WTC11 (cell line): ENCODE results near the gene MAPKAP1. TPM values are rescaled to one million over a fixed set of nuclear protein-coding genes. Genes with fewer than 3 reads are reported as not detected.
A peak's percentile ranks its signal among the peaks of the same experiment; 100 is the strongest.

Experiments used
- ATAC-seq: fragments of 200-7000 bp; cut with Tn5 transposase; 2 replicates; pipeline ENCODE4 v1.10.0; 2021; ENCODE audit warnings: mild to moderate bottlenecking, moderate library complexity
- CTCF ChIA-PET: fragments of 300-600 bp; sonication (Branson Sonifier 250); formaldehyde crosslinking; loops from one replicate; lab custom pipeline; 2021; ENCODE audit warnings: antibody characterized with exemption; lab: Charles Lee
- POLR2A ChIA-PET: fragments of 350-600 bp; sonication (Branson Sonifier 250); formaldehyde crosslinking; loops from one replicate; lab custom pipeline; 2021; ENCODE audit warnings: antibody characterized with exemption; lab: Charles Lee
- DNase-seq: peaks from one replicate; pipeline ENCODE4 v3.0.0; 2021; ENCODE audit warnings: low spot score
- H3K27ac Mint-ChIP-seq: 2 replicates; pipeline ENCODE4 v1.8.0; 2021; ENCODE audit warnings: mixed read lengths
- H3K27me3 Mint-ChIP-seq: 2 replicates; pipeline ENCODE4 v1.8.0; 2021; ENCODE audit warnings: low read depth, mild to moderate bottlenecking, moderate library complexity, mixed read lengths
- H3K36me3 Mint-ChIP-seq: 2 replicates; pipeline ENCODE4 v1.8.0; 2021; ENCODE audit warnings: mixed read lengths
- H3K4me1 Mint-ChIP-seq: 2 replicates; pipeline ENCODE4 v1.8.0; 2022; ENCODE audit warnings: mixed read lengths
- H3K4me3 Mint-ChIP-seq: 2 replicates; pipeline ENCODE4 v1.8.0; 2021; ENCODE audit warnings: mild to moderate bottlenecking, moderate library complexity, mixed read lengths
- H3K9me3 Mint-ChIP-seq: 2 replicates; pipeline ENCODE4 v1.8.0; 2021; ENCODE audit warnings: mixed read lengths
- CBFB ChIP-seq: sonication (generic); formaldehyde crosslinking; IDR thresholded peaks from 2 replicates; pipeline ENCODE4 v1.8.1; 2022; ENCODE audit warnings: mild to moderate bottlenecking, low read depth, missing genetic modification reagents
- NFYB ChIP-seq: sonication (generic); formaldehyde crosslinking; conservative IDR thresholded peaks from 2 replicates; pipeline ENCODE4 v1.8.0; 2022; ENCODE audit warnings: low read depth, missing genetic modification reagents
- NR2C2 ChIP-seq: sonication (generic); formaldehyde crosslinking; IDR thresholded peaks from 2 replicates; pipeline ENCODE4 v1.8.0; 2022; ENCODE audit warnings: mild to moderate bottlenecking, missing genetic modification reagents
- SMAD3 ChIP-seq: sonication (generic); formaldehyde crosslinking; IDR thresholded peaks from 2 replicates; pipeline ENCODE4 v1.8.0; 2022; ENCODE audit warnings: missing genetic modification reagents, mild to moderate bottlenecking, borderline replicate concordance
- TCF7 ChIP-seq: sonication (generic); formaldehyde crosslinking; IDR thresholded peaks from 2 replicates; pipeline ENCODE4 v1.8.0; 2022; ENCODE audit warnings: mild to moderate bottlenecking, low read depth, missing genetic modification reagents, moderate library complexity
- total RNA-seq: library from RNA; stranded (reverse); gene quantifications from 3 replicates; pipeline ENCODE4 v1.2.3, GENCODE V29; 2021
- TF ChIP-seq, protein P1 (sequence below): sonication (generic); formaldehyde crosslinking; IDR thresholded peaks from 2 replicates; pipeline ENCODE4 v1.8.0; 2023; ENCODE audit warnings: mild to moderate bottlenecking, missing genetic modification reagents
- TF ChIP-seq, protein P2 (sequence below): fragments of 250-450 bp; sonication (Bioruptor Pico); IDR thresholded peaks from 2 replicates; pipeline ENCODE4 v1.9.0; 2021; ENCODE audit warnings: mild to moderate bottlenecking
- TF ChIP-seq, protein P3 (sequence below): sonication (generic); formaldehyde crosslinking; IDR thresholded peaks from 2 replicates; pipeline ENCODE4 v1.8.0; 2023; ENCODE audit warnings: missing genetic modification reagents, mild to moderate bottlenecking, borderline replicate concordance
- TF ChIP-seq, protein P4 (sequence below): sonication (generic); formaldehyde crosslinking; IDR thresholded peaks from 2 replicates; pipeline ENCODE4 v1.8.1; 2023; ENCODE audit warnings: mild to moderate bottlenecking, missing genetic modification reagents
- TF ChIP-seq, protein P5 (sequence below): sonication (generic); formaldehyde crosslinking; IDR thresholded peaks from 2 replicates; pipeline ENCODE4 v1.8.1; 2022; ENCODE audit warnings: mild to moderate bottlenecking, moderate library complexity, missing genetic modification reagents
- TF ChIP-seq, protein P6 (sequence below): sonication (generic); formaldehyde crosslinking; IDR thresholded peaks from 2 replicates; pipeline ENCODE4 v1.8.0; 2022; ENCODE audit warnings: mild to moderate bottlenecking, missing genetic modification reagents
- TF ChIP-seq, protein P7 (sequence below): sonication (generic); formaldehyde crosslinking; IDR thresholded peaks from 2 replicates; pipeline ENCODE4 v1.8.0; 2022; ENCODE audit warnings: mild to moderate bottlenecking, missing genetic modification reagents

MAPKAP1 gene
- total RNA-seq, 1 experiment from 2014 or later: 111 TPM

DNA sequence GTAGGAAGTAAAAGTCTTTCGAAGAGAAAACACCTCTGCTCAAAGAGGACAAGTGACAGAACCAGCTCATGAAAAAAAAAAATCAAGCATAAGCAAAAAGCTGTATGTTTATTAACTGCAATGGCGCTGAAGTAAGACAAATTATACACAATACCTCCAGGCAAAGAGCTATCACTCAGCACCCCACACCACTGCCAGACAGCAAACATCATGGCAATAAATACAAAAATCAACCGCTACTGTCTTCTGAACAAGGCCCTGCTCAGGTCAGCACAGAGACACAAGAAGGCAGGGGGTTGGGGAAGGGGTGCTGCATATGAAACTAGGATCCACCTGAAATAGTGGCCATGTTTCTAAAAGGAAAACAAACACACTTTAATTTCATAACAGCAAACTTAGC, 50.4 kb downstream of the MAPKAP1 start (continued):
- TF ChIP-seq, protein P1, sequence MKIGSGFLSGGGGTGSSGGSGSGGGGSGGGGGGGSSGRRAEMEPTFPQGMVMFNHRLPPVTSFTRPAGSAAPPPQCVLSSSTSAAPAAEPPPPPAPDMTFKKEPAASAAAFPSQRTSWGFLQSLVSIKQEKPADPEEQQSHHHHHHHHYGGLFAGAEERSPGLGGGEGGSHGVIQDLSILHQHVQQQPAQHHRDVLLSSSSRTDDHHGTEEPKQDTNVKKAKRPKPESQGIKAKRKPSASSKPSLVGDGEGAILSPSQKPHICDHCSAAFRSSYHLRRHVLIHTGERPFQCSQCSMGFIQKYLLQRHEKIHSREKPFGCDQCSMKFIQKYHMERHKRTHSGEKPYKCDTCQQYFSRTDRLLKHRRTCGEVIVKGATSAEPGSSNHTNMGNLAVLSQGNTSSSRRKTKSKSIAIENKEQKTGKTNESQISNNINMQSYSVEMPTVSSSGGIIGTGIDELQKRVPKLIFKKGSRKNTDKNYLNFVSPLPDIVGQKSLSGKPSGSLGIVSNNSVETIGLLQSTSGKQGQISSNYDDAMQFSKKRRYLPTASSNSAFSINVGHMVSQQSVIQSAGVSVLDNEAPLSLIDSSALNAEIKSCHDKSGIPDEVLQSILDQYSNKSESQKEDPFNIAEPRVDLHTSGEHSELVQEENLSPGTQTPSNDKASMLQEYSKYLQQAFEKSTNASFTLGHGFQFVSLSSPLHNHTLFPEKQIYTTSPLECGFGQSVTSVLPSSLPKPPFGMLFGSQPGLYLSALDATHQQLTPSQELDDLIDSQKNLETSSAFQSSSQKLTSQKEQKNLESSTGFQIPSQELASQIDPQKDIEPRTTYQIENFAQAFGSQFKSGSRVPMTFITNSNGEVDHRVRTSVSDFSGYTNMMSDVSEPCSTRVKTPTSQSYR (CRISPR knock-in tag): no peak
- TF ChIP-seq NR2C2: no peak
- no peak for TF ChIP-seq SMAD3 (CRISPR knock-in tag)
- TF ChIP-seq, protein P2, sequence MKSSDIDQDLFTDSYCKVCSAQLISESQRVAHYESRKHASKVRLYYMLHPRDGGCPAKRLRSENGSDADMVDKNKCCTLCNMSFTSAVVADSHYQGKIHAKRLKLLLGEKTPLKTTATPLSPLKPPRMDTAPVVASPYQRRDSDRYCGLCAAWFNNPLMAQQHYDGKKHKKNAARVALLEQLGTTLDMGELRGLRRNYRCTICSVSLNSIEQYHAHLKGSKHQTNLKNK (CRISPR knock-in tag): no peak
- TF ChIP-seq TCF7 (CRISPR knock-in tag): no peak
- TF ChIP-seq, protein P3, sequence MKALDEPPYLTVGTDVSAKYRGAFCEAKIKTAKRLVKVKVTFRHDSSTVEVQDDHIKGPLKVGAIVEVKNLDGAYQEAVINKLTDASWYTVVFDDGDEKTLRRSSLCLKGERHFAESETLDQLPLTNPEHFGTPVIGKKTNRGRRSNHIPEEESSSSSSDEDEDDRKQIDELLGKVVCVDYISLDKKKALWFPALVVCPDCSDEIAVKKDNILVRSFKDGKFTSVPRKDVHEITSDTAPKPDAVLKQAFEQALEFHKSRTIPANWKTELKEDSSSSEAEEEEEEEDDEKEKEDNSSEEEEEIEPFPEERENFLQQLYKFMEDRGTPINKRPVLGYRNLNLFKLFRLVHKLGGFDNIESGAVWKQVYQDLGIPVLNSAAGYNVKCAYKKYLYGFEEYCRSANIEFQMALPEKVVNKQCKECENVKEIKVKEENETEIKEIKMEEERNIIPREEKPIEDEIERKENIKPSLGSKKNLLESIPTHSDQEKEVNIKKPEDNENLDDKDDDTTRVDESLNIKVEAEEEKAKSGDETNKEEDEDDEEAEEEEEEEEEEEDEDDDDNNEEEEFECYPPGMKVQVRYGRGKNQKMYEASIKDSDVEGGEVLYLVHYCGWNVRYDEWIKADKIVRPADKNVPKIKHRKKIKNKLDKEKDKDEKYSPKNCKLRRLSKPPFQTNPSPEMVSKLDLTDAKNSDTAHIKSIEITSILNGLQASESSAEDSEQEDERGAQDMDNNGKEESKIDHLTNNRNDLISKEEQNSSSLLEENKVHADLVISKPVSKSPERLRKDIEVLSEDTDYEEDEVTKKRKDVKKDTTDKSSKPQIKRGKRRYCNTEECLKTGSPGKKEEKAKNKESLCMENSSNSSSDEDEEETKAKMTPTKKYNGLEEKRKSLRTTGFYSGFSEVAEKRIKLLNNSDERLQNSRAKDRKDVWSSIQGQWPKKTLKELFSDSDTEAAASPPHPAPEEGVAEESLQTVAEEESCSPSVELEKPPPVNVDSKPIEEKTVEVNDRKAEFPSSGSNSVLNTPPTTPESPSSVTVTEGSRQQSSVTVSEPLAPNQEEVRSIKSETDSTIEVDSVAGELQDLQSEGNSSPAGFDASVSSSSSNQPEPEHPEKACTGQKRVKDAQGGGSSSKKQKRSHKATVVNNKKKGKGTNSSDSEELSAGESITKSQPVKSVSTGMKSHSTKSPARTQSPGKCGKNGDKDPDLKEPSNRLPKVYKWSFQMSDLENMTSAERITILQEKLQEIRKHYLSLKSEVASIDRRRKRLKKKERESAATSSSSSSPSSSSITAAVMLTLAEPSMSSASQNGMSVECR (CRISPR knock-in tag): no peak
- TF ChIP-seq, protein P4, sequence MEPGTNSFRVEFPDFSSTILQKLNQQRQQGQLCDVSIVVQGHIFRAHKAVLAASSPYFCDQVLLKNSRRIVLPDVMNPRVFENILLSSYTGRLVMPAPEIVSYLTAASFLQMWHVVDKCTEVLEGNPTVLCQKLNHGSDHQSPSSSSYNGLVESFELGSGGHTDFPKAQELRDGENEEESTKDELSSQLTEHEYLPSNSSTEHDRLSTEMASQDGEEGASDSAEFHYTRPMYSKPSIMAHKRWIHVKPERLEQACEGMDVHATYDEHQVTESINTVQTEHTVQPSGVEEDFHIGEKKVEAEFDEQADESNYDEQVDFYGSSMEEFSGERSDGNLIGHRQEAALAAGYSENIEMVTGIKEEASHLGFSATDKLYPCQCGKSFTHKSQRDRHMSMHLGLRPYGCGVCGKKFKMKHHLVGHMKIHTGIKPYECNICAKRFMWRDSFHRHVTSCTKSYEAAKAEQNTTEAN (CRISPR knock-in tag): no peak

DNA sequence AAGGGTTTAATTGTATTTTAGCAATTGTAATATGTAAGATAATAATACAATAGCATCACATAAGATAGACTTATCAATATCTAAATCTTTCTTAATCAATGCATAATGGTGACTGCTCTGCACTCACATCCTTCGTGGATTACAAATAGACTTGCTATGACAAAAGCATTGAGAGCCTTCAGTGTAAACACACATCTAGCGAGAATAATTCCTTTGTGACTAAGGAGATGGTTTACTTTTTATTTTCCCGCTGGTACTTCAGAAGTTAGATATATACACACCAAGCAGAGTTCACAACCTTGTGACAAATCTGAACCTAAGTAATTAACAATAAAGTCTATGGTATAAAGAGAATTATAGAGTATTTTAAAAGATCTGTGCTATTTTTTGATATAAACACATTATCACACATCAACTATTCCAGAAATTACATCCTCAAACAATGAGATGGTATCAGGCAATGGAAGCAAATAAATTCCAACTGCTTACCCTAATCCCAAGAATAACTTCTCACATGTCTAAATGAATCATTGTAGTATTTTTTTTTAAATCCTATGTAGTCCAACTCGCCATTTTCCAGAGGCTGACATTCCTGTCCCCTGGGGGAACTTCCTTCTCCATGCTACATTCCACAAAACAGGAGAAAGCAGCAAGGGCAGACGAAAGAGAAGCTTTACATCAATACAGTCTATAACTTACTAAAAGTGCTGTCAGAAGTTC, 51.2 kb downstream of the MAPKAP1 start:
- H3K4me3 Mint-ChIP-seq: no peak overlapping the region
- H3K9me3 Mint-ChIP-seq: no peaks in the 10 kb centered on the region
- H3K27me3 Mint-ChIP-seq: no peaks in the 10 kb centered on the region
- TF ChIP-seq NFYB (CRISPR knock-in tag) (no peak), SMAD3 (CRISPR knock-in tag) (no peak), CBFB (no peak)
- TF ChIP-seq, protein P5, sequence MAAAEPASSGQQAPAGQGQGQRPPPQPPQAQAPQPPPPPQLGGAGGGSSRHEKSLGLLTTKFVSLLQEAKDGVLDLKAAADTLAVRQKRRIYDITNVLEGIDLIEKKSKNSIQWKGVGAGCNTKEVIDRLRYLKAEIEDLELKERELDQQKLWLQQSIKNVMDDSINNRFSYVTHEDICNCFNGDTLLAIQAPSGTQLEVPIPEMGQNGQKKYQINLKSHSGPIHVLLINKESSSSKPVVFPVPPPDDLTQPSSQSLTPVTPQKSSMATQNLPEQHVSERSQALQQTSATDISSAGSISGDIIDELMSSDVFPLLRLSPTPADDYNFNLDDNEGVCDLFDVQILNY (CRISPR knock-in tag): no peak
- TF ChIP-seq, protein P6, sequence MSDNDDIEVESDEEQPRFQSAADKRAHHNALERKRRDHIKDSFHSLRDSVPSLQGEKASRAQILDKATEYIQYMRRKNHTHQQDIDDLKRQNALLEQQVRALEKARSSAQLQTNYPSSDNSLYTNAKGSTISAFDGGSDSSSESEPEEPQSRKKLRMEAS (CRISPR knock-in tag): no peak
- TF ChIP-seq, protein P7, sequence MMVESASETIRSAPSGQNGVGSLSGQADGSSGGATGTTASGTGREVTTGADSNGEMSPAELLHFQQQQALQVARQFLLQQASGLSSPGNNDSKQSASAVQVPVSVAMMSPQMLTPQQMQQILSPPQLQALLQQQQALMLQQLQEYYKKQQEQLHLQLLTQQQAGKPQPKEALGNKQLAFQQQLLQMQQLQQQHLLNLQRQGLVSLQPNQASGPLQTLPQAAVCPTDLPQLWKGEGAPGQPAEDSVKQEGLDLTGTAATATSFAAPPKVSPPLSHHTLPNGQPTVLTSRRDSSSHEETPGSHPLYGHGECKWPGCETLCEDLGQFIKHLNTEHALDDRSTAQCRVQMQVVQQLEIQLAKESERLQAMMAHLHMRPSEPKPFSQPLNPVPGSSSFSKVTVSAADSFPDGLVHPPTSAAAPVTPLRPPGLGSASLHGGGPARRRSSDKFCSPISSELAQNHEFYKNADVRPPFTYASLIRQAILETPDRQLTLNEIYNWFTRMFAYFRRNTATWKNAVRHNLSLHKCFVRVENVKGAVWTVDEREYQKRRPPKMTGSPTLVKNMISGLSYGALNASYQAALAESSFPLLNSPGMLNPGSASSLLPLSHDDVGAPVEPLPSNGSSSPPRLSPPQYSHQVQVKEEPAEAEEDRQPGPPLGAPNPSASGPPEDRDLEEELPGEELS (CRISPR knock-in tag): no peak
- TF ChIP-seq, all 79 proteins: peak for 0
- DNase-seq (no peak), ATAC-seq (peak; percentile 24)
- H3K36me3 Mint-ChIP-seq: no peaks in the 10 kb centered on the region
- CTCF ChIA-PET: interaction anchor here (0.6 to 0.7 kb wide), 2 partner anchors 10 to 11 kb away, joined by 3 to 6 read pairs; no protein-coding TSS in a partner anchor
- H3K4me1 Mint-ChIP-seq: peaks cover 75% of the 10 kb centered on the region
- POLR2A ChIA-PET: interaction anchor here (0.5 kb wide), 1 partner anchor 245 kb away, joined by 3 read pairs; no protein-coding TSS in a partner anchor
- peak overlapping the region; percentile 95 for H3K27ac Mint-ChIP-seq
